Esophagus (tissue), 2 donors: ENCODE measurements around the gene WDR45. TPM values are rescaled to one million over a fixed set of nuclear protein-coding genes. Genes with fewer than 3 reads are reported as not detected.

ENCODE experiments used
- H3K27ac ChIP-seq, 2 donors: one replicate each; pipeline ENCODE4 v1.5.1; 2013; ENCODE audit warnings: low read depth in 2 of 2, mild to moderate bottlenecking in 2 of 2, inconsistent platforms in 1 of 2, low read length in 1 of 2, moderate library complexity in 1 of 2
- H3K27me3 ChIP-seq, 2 donors: one replicate each; pipeline ENCODE4 v1.6.1; 2013; ENCODE audit warnings: low read length in 2 of 2, control low read depth in 1 of 2, mild to moderate bottlenecking in 1 of 2; ENCODE audit not compliant: insufficient read depth in 2 of 2, control insufficient read depth in 1 of 2
- H3K36me3 ChIP-seq, 2 donors: one replicate each; pipeline ENCODE4 v1.6.1; 2013; ENCODE audit warnings: low read length in 1 of 2; ENCODE audit not compliant: control insufficient read depth in 2 of 2, insufficient read depth in 2 of 2
- H3K4me1 ChIP-seq, 2 donors: one replicate each; pipeline ENCODE4 v1.6.1; 2013; ENCODE audit warnings: low read length in 1 of 2; ENCODE audit not compliant: control insufficient read depth in 2 of 2, insufficient read depth in 2 of 2
- H3K4me3 ChIP-seq, 2 donors: one replicate each; pipeline ENCODE4 v1.5.1; 2013; ENCODE audit warnings: low read length in 2 of 2, mild to moderate bottlenecking in 2 of 2, low read depth in 1 of 2, moderate library complexity in 1 of 2
- H3K9me3 ChIP-seq, 2 donors: one replicate each; pipeline ENCODE4 v1.6.1; 2013; ENCODE audit warnings: mild to moderate bottlenecking in 2 of 2, low read depth in 1 of 2, low read length in 1 of 2, moderate library complexity in 1 of 2; ENCODE audit not compliant: control insufficient read depth in 2 of 2, insufficient read depth in 1 of 2
- WGBS, 2 donors: extraction: QIAGEN DNeasy Blood & Tissue Kit; methylation state at CpG; one replicate each; pipeline ENCODE4 v1.1.7; 2013; 5-methylcytosine and 5-hydroxymethylcytosine counted together
- polyA plus RNA-seq, 2 donors: library from polyadenylated mRNA; stranded (reverse); fragments of 200-250 nt; gene quantifications; one replicate each; pipeline ENCODE4 v1.2.3, GENCODE V29; 2013
- donor health status: healthy with polysubstance abuse.
- donor health status: Bipolar disorder and iron deficiency.

Gene WDR45
- polyA plus RNA-seq, 2 donors, result 45.1 to 55.6 TPM

GRCh38 chrX:49067285-49068120 lies 12.2 kb downstream of the WDR45 start:
- Histone ChIP-seq H3K9me3 (no peaks in the 10 kb centered on the region), H3K36me3 (peaks cover 0 to 17% of the 10 kb centered on the region in 2 donors), H3K27ac (no peak overlapping the region), H3K27me3 (no peaks in the 10 kb centered on the region), H3K4me1 (peaks cover 0 to 2% of the 10 kb centered on the region in 2 donors), H3K4me3 (no peak overlapping the region)
- WGBS, 2 donors, result 88 to 90% methylated on average over 34 to 41 of the region's 41 CpGs

- WGBS, 2 donors, result 69 to 76% methylated on average over 9 of the region's 9 CpGs
- Histone ChIP-seq H3K4me1 (no peaks in the 10 kb centered on the region), H3K27me3 (no peaks in the 10 kb centered on the region), H3K27ac (no peak overlapping the region), H3K4me3 (no peak overlapping the region), H3K36me3 (peaks cover 0 to 17% of the 10 kb centered on the region in 2 donors), H3K9me3 (no peaks in the 10 kb centered on the region)
Measured at GRCh38 chrX:49066690-49067089, 13.0 kb downstream of the WDR45 start.

- Histone ChIP-seq H3K27me3 (no peaks in the 10 kb centered on the region), H3K4me1 (no peaks in the 10 kb centered on the region), H3K4me3 (no peak overlapping the region), H3K36me3 (peaks cover 0 to 17% of the 10 kb centered on the region in 2 donors), H3K27ac (no peak overlapping the region), H3K9me3 (no peaks in the 10 kb centered on the region)
- 79 to 82% methylated on average over 2 of the region's 2 CpGs for WGBS, 2 donors
Measured at GRCh38 chrX:49066278-49066677, 13.4 kb downstream of the WDR45 start.

- Histone ChIP-seq H3K9me3 (no peaks in the 10 kb centered on the region), H3K4me1 (no peaks in the 10 kb centered on the region), H3K4me3 (no peak overlapping the region), H3K27ac (no peak overlapping the region), H3K27me3 (no peaks in the 10 kb centered on the region), H3K36me3 (peaks cover 0 to 17% of the 10 kb centered on the region in 2 donors)
- WGBS, 2 donors, result 84 to 85% methylated on average over 8 of the region's 8 CpGs
Measured at GRCh38 chrX:49064735-49065134, 15.0 kb downstream of the WDR45 start.

- 90 to 92% methylated on average over 17 to 20 of the region's 20 CpGs for WGBS, 2 donors
- no peaks in the 10 kb centered on the region for H3K9me3 ChIP-seq
- no peak overlapping the region for H3K4me3 ChIP-seq
- H3K36me3 ChIP-seq, result peaks cover 0 to 17% of the 10 kb centered on the region in 2 donors
- H3K27me3 ChIP-seq, result no peaks in the 10 kb centered on the region
- H3K4me1 ChIP-seq, result no peaks in the 10 kb centered on the region
- no peak overlapping the region for H3K27ac ChIP-seq
Measured at GRCh38 chrX:49064303-49064702, 15.4 kb downstream of the WDR45 start.

GRCh38 chrX:49063715-49064114 lies 16.0 kb downstream of the WDR45 start:
- H3K4me1 ChIP-seq, result no peaks in the 10 kb centered on the region
- no peaks in the 10 kb centered on the region for H3K27me3 ChIP-seq
- H3K9me3 ChIP-seq, result no peaks in the 10 kb centered on the region
- WGBS, 2 donors, result 95% methylated on average over 9 of the region's 9 CpGs
- no peak overlapping the region for H3K4me3 ChIP-seq
- H3K36me3 ChIP-seq, result peaks cover 0 to 14% of the 10 kb centered on the region in 2 donors
- H3K27ac ChIP-seq, result no peak overlapping the region

DNA sequence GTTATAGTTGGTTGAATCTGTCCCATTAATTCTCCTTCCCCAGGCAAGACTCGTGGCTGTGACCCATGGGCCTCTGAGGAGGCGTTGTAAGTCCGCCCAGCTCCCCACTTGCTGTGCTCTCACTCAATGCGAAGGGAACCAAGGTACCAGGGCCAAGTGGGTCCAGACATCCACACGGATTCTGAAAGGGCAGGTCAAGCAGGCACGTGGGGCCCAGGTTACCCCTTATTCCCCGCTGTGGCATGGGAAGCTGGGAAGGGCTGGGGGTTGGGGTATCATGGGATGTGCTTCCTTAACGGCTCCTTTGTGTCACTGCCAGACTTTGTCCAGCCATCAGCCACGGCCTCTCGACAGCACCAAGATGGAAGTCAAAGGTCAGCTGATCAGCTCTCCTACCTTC lies 17.8 kb downstream of the WDR45 start:
- no peak overlapping the region for H3K4me3 ChIP-seq
- WGBS, 2 donors, result 67 to 79% methylated on average over 10 of the region's 10 CpGs
- H3K9me3 ChIP-seq, result no peaks in the 10 kb centered on the region
- H3K27ac ChIP-seq, result no peak overlapping the region
- peaks cover 0 to 11% of the 10 kb centered on the region in 2 donors for H3K36me3 ChIP-seq
- no peaks in the 10 kb centered on the region for H3K27me3 ChIP-seq
- H3K4me1 ChIP-seq, result no peaks in the 10 kb centered on the region

- H3K36me3 ChIP-seq, result peaks cover 0 to 11% of the 10 kb centered on the region in 2 donors
- no peaks in the 10 kb centered on the region for H3K9me3 ChIP-seq
- no peak overlapping the region for H3K4me3 ChIP-seq
Measured at GRCh38 chrX:49061490-49061889, 18.2 kb downstream of the WDR45 start.

GRCh38 chrX:49060914-49061313 lies 18.8 kb downstream of the WDR45 start:
- Histone ChIP-seq H3K4me3 (peak overlapping the region; percentile 5 to 48), H3K36me3 (peaks cover 0 to 11% of the 10 kb centered on the region in 2 donors), H3K9me3 (no peaks in the 10 kb centered on the region), H3K27me3 (no peaks in the 10 kb centered on the region), H3K4me1 (no peaks in the 10 kb centered on the region), H3K27ac (peak overlapping the region in 1 of 2 donors; percentile 35)
- WGBS, 2 donors, result 73 to 76% methylated on average over 3 of the region's 3 CpGs

More at GRCh38 chrX:49061490-49061889, 18.2 kb downstream of the WDR45 start:
- Histone ChIP-seq H3K27me3 (no peaks in the 10 kb centered on the region), H3K27ac (no peak overlapping the region), H3K4me1 (no peaks in the 10 kb centered on the region)
- WGBS, 2 donors, result 87 to 90% methylated on average over 7 of the region's 7 CpGs

- no peaks in the 10 kb centered on the region for H3K9me3 ChIP-seq
- H3K4me1 ChIP-seq, result no peaks in the 10 kb centered on the region
- H3K27ac ChIP-seq, result peak overlapping the region; percentile 87 to 89
- H3K4me3 ChIP-seq, result peak overlapping the region; percentile 48 to 66
- 51% methylated on average over 10 of the region's 10 CpGs for WGBS, 2 donors
- H3K36me3 ChIP-seq, result peaks cover 0 to 11% of the 10 kb centered on the region in 2 donors
- no peaks in the 10 kb centered on the region for H3K27me3 ChIP-seq
Measured at GRCh38 chrX:49059681-49060085, 20.0 kb downstream of the WDR45 start.
